Lung (tissue), 16 donors: Measurements from ENCODE around the gene ZNF526. TPM values are rescaled to one million over a fixed set of nuclear protein-coding genes. Genes with fewer than 3 reads are reported as not detected.

Experiments used
- ATAC-seq: fragments of 200-7000 bp; cut with Tn5 transposase; one replicate; pipeline ENCODE4 v1.9.1; 2020; ENCODE audit warnings: moderate number of reproducible peaks; ENCODE audit not compliant: insufficient read depth, low FRiP score
- DNase-seq, 3 donors: peaks; one replicate each; pipeline ENCODE4 v3.0.0-alpha.2; 2013 to 2017
- H3K27ac ChIP-seq, 2 donors: one replicate each; pipeline ENCODE4 v1.5.1; 2013; ENCODE audit warnings: mild to moderate bottlenecking in 2 of 2, moderate library complexity in 2 of 2, control low read depth in 1 of 2, inconsistent platforms in 1 of 2, low read depth in 1 of 2, low read length in 1 of 2
- H3K27me3 ChIP-seq, 3 donors: one replicate each; pipeline ENCODE4 v1.5.1; 2013; ENCODE audit warnings: low read length in 2 of 3; ENCODE audit not compliant: control insufficient read depth in 3 of 3, insufficient read depth in 3 of 3
- H3K36me3 ChIP-seq, 4 donors: one replicate each; pipeline ENCODE4 v1.5.1; 2013; ENCODE audit warnings: low read length in 4 of 4, mild to moderate bottlenecking in 1 of 4, moderate library complexity in 1 of 4; ENCODE audit not compliant: control insufficient read depth in 4 of 4, insufficient read depth in 4 of 4
- H3K4me1 ChIP-seq, 5 donors: one replicate each; pipeline ENCODE4 v1.5.1; 2013; ENCODE audit warnings: low read length in 5 of 5, mild to moderate bottlenecking in 2 of 5, moderate library complexity in 1 of 5; ENCODE audit not compliant: control insufficient read depth in 5 of 5, insufficient read depth in 5 of 5
- H3K4me3 ChIP-seq: one replicate; pipeline ENCODE4 v1.5.1; 2013; ENCODE audit warnings: mild to moderate bottlenecking, control low read depth, moderate library complexity
- H3K9ac ChIP-seq, 2 donors: one replicate each; pipeline ENCODE4 v1.5.1; 2013; ENCODE audit warnings: low read length in 2 of 2, control low read depth in 1 of 2; ENCODE audit not compliant: insufficient read depth in 1 of 2
- H3K9me3 ChIP-seq, 4 donors: one replicate each; pipeline ENCODE4 v1.5.1; 2013; ENCODE audit warnings: low read length in 3 of 4, mild to moderate bottlenecking in 1 of 4, moderate library complexity in 1 of 4; ENCODE audit not compliant: control insufficient read depth in 4 of 4, insufficient read depth in 3 of 4
- CTCF ChIP-seq: IDR thresholded peaks from 2 replicates; pipeline ENCODE4 v1.5.1; 2012; ENCODE audit warnings: mild to moderate bottlenecking; ENCODE audit errors: control extremely low read depth, extremely low read depth
- WGBS, 2 donors: extraction: QIAGEN DNeasy Blood & Tissue Kit; methylation state at CpG; one replicate each; pipeline ENCODE4 v1.1.7; 2013; 5-methylcytosine and 5-hydroxymethylcytosine counted together
- long read RNA-seq, 5 donors: transcript quantifications; one replicate each; lab custom pipeline, GENCODE V29; 2026
- polyA plus RNA-seq, 2 donors: library from polyadenylated mRNA; stranded (reverse); fragments of 200-250 nt; gene quantifications; one replicate each; pipeline ENCODE4 v1.2.1, GENCODE V29; 2013
- total RNA-seq, 2 donors: library from RNA; depleted of rRNA in 1 of 2; stranded (reverse); fragments of >200 nt in 1 of 2; gene quantifications; one replicate each; pipeline ENCODE4 v1.2.1, GENCODE V29; 2014 to 2021
- donor health status: control.
- donor health status: control.
- donor health status: Bipolar disorder and iron deficiency.
- donor health status: healthy.
- donor health status: DM: yes; HTN: yes; CAD: no.

ZNF526 gene
- 10 to 100 TPM in 1 of 2 donors, 1 to 10 TPM in 1; 5.3 to 14.4 TPM for total RNA-seq
- 1 to 10 TPM; 4.6 to 5.5 TPM for polyA plus RNA-seq
- long read RNA-seq, donor 1, full-length matches to known transcripts: 5 of 5 reads
- long read RNA-seq, donor 1, partial matches to known transcripts: 0 of 5 reads
- long read RNA-seq, donor 1, other reads (novel, unspliced or antisense): 0 of 5 reads
- long read RNA-seq, donor 2, full-length matches to known transcripts: 1 of 1 reads
- long read RNA-seq, donor 2, partial matches to known transcripts: 0 of 1 reads
- long read RNA-seq, donor 2, other reads (novel, unspliced or antisense): 0 of 1 reads
- long read RNA-seq, donor 3, full-length matches to known transcripts: 1 of 1 reads
- long read RNA-seq, donor 3, partial matches to known transcripts: 0 of 1 reads
- long read RNA-seq, donor 3, other reads (novel, unspliced or antisense): 0 of 1 reads
- long read RNA-seq, donor 4: 0 reads
- long read RNA-seq, donor 5, full-length matches to known transcripts: 3 of 3 reads
- long read RNA-seq, donor 5, partial matches to known transcripts: 0 of 3 reads
- long read RNA-seq, donor 5, other reads (novel, unspliced or antisense): 0 of 3 reads

DNA sequence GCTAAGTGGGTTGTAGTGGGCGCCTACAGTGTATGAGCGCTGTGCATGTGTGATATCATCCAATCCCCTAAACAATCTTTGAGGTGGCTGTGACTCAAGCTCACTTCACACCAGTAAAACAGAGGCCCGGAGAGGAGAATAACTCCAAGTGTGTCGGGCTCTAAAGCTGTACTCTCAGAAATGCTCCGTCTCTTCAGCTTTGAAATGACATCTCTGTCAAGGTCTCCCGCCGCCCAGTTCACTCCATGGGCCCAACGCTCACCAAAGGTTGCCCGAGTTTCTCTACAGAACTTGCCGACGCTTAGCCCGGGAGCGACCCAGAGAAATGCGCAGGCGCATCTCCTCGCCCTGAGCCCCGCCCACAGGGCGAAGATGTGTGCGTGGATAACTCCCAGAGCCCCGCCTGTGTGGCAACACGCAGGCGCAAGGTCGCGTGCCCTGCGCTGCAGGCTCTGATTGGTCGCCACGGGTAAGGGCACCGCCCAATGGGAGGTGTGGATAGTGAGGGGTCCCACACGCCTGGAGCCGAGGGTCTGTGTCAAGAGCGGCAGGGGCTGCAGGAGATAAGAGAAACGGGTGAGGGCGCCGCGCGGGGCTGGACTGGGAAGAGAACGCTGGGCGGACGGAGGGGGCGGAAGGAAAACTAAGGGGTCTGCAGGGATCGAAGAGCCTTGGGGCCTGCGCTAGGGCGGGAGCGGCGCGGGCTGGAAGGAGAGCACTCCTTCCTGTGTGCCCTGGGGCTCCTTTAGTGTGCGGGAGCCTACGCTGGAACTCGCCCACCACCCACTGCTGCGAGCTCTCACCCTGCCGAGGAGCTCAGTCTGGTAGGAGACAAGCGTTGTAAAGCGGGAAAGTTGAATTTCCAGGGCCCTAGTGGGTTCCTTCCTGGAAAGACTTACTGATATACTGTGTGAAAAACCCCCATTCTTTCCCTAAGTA lies at the start of gene ZNF526:
ZNF526 (plus strand) TSS at position 501 of the 939 bp plus-strand sequence. CDS start 4,092 bp downstream, outside the sequence.
- Histone ChIP-seq H3K4me1 (peaks cover 10 to 36% (median 15%) of the 10 kb centered on the region in 5 donors), H3K27ac (peak within 1 kb of the TSS; percentile 81), H3K4me3 (peak within 1 kb of the TSS; percentile 78), H3K27me3 (no peaks in the 10 kb centered on the region), H3K9me3 (no peaks in the 10 kb centered on the region), H3K36me3 (peaks cover 2 to 12% (median 8%) of the 10 kb centered on the region in 4 donors), H3K9ac (peak within 1 kb of the TSS; percentile 73 to 86)
- ATAC-seq: peak; percentile 89
- 1% methylated on average over 53 of the region's 53 CpGs for WGBS, 2 donors
- no peak for TF ChIP-seq CTCF
- DNase-seq: peak; percentile 98 to 99 (median 98)

DNA sequence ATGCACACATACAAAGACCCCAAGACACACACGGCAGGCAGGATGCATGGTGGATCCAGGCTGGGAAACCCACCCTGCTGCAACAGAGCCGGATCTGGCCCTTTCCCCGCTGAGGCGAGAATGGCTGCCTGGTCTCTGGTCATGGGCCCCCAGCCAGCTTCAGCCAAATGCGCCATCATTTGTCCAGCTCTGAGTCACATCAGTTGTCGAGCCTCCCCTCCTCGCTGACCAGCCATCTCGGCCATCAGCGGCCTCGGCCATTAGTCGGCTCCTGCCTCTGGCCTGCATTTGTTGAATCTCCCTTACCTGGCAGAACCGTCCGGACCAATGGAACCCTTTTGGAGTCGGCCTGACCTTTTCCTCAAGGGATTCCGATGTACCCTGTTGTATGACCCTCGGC lies 49.4 kb upstream of the ZNF526 start:
- H3K9me3 ChIP-seq: no peaks in the 10 kb centered on the region
- H3K4me3 ChIP-seq: no peak overlapping the region
- DNase-seq (no peak), ATAC-seq (no peak)
- no peak for TF ChIP-seq CTCF
- peaks cover 0 to 43% (median 22%) of the 10 kb centered on the region in 3 donors for H3K27me3 ChIP-seq
- H3K9ac ChIP-seq: no peak overlapping the region
- 86 to 89% methylated on average over 16 of the region's 16 CpGs for WGBS, 2 donors
- no peak overlapping the region for H3K27ac ChIP-seq
- no peaks in the 10 kb centered on the region for H3K36me3 ChIP-seq
- peaks cover 0 to 2% (median 0%) of the 10 kb centered on the region in 5 donors for H3K4me1 ChIP-seq

- Histone ChIP-seq H3K9ac (no peak overlapping the region), H3K27ac (no peak overlapping the region), H3K4me1 (peaks cover 0 to 9% (median 0%) of the 10 kb centered on the region in 5 donors), H3K27me3 (peaks cover 0 to 46% (median 25%) of the 10 kb centered on the region in 3 donors), H3K9me3 (no peaks in the 10 kb centered on the region), H3K36me3 (no peaks in the 10 kb centered on the region), H3K4me3 (no peak overlapping the region)
- no peak for TF ChIP-seq CTCF
- no peak for ATAC-seq
- WGBS, 2 donors: 84 to 92% methylated on average over 7 of the region's 7 CpGs
- no peak for DNase-seq
These were observed 47.9 kb upstream of the ZNF526 start for GRCh38 chr19:42172261-42172660.
